ENCODE data around the gene DDX54.

- TF ChIP-seq CTCF (IDR thresholded peaks at IDR 0.05), result no peak
- no peak for TF ChIP-seq POLR2A (IDR thresholded peaks at IDR 0.05)
Observed at GRCh38 chr12:113203852-113204760, 18.8 kb upstream of the DDX54 start.
